HG03571 (cell line): Measurements from ENCODE around the gene NUP93.
"Not testable (repeated sequence)": the region's sequence is repeated elsewhere in the genome, so short reads cannot be mapped to it uniquely, and the experiment has no call there.

Source experiments
- ATAC-seq: cut with Tn5 transposase; IDR thresholded peaks from one replicate; pipeline ENCODE4 v1.9.1; 2021; ENCODE audit not compliant: unreplicated experiment

NUP93 gene

DNA sequence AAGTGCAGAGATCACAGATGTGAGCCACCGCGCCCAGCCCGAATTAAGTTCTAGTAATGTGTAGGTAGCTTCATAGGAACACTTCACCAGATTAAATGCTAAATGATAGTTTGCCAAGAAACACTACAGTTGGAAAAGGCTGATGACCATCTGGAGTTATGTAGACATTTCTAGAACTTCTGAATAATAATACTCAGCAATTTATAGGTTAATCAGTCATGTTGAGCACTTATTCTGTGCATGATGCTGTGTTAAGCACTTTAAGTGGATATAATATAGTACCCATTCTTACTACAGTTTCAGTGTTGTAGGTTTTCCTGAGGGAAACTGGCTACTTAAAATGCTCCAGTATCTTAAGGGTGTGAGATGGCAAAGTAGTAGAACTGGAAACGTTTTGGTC is 45.2 kb downstream of the NUP93 start:
- no peak for ATAC-seq

- no peak for ATAC-seq
Observed at GRCh38 chr16:56776562-56776961, 46.6 kb downstream of the NUP93 start.

- no peak for ATAC-seq
Observed at GRCh38 chr16:56777001-56777400, 47.1 kb downstream of the NUP93 start.

DNA sequence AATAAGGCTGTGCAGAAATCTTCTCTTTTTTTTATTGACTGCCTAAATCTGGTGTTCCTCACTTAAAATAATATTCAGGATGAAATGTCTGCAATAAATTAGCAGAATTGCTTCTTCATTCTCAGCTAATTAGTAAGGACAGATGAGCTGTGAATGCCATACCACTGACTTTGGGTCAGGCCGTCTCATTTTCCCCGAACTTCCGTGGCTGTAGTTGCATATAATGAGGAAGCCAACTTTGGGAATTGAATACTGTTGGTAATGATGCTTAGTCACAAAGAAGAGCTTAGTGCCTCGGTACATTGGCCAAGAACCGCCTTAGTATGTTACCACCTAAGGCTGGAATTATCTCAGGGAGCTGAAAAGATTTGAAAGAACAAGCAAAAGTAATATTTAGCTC is 47.6 kb downstream of the NUP93 start:
- no peak for ATAC-seq

DNA sequence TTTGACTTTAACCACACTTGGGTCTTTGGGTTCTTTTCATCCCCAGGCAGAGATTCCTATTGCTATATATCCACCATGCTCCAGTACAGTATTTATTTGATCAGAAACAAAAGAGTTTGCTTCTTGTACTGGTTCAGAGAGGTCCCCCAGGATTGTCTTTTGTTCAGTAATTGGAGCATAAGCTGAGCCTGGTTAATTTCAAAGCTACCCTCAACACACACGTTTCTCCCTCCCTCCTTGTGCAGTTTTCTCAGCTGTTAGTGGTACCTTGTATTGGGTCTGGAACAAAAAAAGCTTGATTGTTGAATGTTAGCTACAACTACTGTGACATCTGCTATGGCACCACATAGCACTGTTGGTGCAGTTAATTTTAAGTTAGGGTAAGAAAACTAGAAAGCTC is 50.0 kb downstream of the NUP93 start:
- ATAC-seq = no peak

DNA sequence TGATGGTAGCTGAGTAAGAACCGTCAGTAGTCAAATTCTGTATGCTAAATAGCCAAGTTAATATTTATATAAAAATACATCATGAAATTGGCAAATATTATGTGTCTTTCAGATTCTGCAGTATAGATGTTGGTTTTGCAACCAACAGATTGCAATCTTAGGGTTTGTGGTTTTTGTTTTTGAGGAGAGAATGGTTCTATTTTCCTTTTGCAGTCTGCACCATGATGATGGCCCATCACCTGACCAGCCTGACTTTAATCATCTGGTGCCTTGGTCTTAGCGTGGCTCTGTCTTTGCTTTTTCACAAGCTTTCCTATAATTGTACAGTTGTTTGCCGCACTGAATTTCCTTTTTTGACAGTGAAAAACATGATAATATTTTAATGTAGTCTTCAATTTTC is 50.7 kb downstream of the NUP93 start:
- no peak for ATAC-seq

- no peak for ATAC-seq
Observed at GRCh38 chr16:56781528-56781961, 51.6 kb downstream of the NUP93 start.

DNA sequence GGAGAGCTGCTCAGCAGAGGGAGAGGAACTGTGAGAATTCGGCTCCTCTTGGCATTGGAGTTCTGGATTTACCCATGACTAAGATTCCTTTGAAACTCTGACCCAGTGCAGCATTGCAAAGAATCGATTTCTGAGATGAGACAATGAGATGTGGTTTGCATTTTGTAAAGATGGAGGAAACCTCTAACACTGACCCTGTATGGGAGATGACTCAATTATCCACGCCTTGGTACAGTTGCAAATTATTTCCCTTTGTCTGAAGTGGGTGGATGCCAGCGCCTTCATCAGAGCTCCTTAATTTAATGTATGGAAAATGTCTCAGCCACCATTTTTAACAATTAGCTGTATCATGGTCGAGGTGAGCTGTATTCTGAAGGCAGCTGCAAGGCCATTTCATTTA is 53.4 kb downstream of the NUP93 start:
- ATAC-seq = no peak

DNA sequence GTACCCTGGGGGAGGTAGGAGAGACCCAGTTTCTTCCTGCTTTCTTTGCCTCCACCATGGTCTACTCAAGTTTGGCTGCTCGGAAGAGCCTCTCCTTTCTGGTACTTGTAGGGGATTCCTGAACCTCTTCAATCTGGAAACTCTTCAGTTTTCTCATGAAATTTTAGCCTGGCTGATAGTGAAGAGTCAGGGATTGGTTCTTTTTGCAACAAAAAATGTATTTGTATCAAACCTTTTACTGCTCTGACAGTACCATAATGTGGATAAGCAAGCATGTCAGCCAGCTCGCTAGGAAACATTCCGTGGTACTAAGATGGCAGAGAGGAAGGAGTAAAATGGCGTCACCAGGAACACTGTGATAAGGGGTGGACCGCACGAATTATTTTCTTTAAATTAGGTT is 55.4 kb downstream of the NUP93 start:
- ATAC-seq = no peak

DNA sequence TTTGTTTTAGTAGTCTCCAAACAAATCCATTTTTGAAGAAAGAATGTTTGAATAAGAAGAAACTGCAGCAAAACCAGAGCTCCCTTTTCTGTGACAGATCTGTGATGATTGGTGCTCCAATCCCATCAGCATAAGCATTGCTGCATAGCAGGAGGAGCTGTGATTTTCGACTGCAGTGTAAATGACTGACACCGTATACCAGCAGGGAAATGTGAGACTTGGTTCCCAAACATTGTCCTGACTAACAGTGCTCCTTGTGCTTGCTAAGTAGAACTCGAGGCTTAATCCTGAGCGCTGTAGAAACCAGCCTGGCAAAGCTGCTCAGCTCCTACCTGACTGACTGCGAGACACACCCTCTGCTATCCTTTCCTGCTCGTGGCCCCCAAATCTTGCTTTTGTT is 57.2 kb downstream of the NUP93 start:
- no peak for ATAC-seq

GRCh38 chr16:56788435-56788834 is 58.5 kb downstream of the NUP93 start:
- ATAC-seq = no peak

DNA sequence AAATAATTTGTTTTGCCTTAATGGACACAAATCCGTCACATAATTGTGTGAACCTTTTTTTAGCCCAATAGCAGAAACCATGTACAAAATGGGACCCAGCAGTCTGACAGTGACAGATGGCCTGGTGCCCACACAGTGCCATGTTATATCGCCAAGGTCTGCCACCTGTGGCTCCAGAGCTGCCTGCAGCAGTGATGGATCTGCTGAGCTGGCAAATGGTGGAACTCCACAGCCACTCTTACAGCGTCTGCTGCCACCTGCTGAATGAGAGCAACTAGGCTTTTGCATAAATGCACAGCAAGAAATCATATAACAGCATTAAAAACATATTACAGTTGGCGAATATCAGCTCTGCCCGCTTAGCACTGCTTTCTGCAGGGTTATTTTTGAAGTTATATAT is 59.4 kb downstream of the NUP93 start:
- ATAC-seq = no peak

- ATAC-seq = no peak
Observed at GRCh38 chr16:56792967-56793366, 63.0 kb downstream of the NUP93 start.

- no peak for ATAC-seq
Observed at GRCh38 chr16:56793492-56793891, 63.6 kb downstream of the NUP93 start.

DNA sequence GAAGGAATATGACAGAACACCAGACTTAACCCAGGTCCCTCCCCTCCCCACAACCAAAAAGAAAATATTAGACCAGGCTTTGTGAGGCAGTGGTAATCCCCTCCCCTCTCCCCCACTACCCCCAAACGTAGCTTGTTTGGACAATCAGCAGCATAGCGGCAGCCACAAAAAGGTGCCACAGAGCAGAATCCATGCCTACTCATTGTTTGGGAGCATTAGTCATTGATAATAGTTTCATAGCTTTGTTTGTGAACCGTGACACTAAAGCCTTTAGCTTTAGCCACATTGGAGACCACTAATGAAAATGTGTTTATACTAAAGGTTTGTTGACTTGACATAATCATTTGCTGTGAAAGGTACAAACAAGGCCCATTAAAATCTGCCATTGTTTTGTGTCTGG is 65.1 kb downstream of the NUP93 start:
- no peak for ATAC-seq

DNA sequence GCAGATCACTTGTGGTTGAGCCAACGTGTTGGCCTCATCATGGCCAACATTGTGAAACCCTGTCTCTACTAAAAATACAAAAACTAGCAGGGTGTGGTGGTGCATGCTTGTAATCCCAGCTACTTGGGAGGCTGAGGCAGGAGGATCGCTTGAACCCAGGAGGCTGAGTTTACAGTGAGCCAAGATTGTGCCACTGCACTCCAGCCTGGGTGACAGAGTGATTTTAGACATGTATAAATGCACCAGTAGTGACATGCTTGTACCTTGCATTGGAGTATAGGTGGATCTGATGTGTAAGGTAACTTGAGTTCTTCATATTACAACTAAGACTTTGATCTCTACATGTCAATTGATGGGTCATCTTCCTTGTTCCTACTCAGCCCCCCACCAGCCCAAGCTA is 67.1 kb downstream of the NUP93 start:
- ATAC-seq = not testable (repeated sequence)

GRCh38 chr16:56797861-56798260 is 67.9 kb downstream of the NUP93 start:
- no peak for ATAC-seq

GRCh38 chr16:56798955-56799354 is 69.0 kb downstream of the NUP93 start:
- ATAC-seq = no peak

GRCh38 chr16:56800355-56800754 is 70.4 kb downstream of the NUP93 start:
- ATAC-seq = no peak

DNA sequence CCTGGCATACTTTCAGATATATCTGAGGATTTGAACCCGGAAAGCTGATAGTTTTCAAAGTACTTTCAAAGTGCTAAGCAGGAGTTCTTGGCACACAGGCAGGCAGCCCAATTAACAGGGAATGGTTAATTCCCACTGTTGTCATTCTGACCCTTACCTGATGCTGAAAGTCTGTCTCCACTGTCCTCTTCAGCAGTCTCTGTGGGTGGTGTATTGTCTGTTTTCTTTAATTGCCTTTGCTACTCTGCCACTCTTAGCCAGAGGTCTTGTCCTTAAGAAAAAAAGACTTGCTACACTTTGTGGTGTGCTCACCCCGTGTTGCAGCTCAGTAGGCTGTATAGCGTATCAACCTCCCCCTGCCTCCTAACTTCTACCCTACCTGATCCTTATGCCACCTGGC is 71.8 kb downstream of the NUP93 start:
- ATAC-seq = no peak

DNA sequence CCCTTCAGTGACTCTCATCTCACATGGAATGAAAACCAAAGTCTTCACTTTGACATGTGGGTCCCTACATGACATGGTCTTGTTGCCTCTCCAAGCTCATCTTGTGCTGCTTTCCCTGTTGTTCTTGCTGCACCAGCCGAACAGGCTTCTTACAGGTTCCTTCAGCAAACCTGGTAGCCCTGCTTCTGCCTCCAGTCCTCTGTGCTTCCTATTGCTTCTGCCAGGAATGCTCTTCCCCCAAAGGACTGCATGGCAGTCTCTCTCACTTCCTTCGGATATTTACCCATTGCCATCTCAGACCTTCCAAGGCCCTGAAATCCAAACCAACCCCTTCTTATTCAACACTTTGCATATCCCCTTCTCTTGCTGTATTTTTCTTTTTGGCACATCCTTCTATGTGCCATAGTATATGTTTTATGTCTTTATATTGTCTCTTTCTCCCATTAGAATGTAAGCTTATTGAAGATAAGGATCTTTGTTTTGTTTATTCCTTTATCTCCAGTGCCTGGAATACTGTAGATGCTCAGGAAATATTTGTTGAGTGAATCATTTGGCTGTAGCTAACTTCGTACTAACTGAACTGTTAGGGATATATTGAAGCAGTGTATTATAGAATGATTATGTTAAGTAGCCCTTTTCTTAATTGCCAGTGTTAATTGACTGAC is 77.2 kb downstream of the NUP93 start:
- no peak for ATAC-seq

GRCh38 chr16:56807676-56808067 is 77.7 kb downstream of the NUP93 start:
- ATAC-seq = not testable (repeated sequence)

- ATAC-seq = no peak
Observed at GRCh38 chr16:56810954-56811353, 81.0 kb downstream of the NUP93 start.
